GM20000 (cell line): Measurements from ENCODE around the gene RASGRP1.

ENCODE experiments used
- DNase-seq: peaks from one replicate; pipeline ENCODE4 v3.0.0; 2012; ENCODE audit warnings: low spot score
- TF ChIP-seq, protein P1 (sequence below): IDR thresholded peaks from 2 replicates; pipeline ENCODE4 v1.5.1; 2012; ENCODE audit warnings: mild to moderate bottlenecking, control low read depth; ENCODE audit errors: extremely low read depth, missing control alignments

Gene RASGRP1

DNA sequence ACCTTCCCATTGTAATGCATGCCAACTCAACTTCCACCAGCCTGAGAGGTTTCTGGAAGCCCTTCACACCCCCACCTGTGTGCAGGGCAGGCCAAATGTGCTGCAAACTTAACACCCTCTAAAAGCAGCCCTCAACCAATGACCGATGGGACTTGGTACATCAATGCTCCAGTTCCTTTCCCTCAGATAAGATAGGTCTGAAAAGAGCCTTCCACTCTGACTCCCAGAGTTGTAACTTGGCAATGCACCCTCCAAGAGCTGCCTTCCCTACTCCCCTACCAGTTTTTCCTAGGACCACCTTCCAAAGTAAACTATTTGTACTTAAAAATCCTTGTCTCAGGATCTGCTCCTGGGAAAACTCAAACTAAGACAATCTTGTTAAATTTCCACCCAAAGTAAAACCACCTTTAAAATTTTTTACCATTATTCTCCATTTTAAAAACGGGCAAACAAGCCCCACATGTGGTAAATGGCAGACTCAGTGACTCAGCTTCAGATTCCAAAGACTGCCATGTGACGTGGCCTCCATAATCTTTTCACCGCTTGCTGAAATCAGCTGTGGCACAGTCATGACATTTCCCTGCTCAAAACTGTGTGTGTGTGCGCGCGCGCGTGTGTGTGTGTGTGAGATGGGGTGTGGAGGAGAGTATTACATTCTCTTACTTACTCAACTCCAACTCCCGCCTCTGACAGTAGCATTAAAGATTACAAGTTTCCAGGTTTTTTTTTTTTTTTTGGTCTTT is 17.2 kb downstream of the RASGRP1 start:
- TF ChIP-seq, protein P1, sequence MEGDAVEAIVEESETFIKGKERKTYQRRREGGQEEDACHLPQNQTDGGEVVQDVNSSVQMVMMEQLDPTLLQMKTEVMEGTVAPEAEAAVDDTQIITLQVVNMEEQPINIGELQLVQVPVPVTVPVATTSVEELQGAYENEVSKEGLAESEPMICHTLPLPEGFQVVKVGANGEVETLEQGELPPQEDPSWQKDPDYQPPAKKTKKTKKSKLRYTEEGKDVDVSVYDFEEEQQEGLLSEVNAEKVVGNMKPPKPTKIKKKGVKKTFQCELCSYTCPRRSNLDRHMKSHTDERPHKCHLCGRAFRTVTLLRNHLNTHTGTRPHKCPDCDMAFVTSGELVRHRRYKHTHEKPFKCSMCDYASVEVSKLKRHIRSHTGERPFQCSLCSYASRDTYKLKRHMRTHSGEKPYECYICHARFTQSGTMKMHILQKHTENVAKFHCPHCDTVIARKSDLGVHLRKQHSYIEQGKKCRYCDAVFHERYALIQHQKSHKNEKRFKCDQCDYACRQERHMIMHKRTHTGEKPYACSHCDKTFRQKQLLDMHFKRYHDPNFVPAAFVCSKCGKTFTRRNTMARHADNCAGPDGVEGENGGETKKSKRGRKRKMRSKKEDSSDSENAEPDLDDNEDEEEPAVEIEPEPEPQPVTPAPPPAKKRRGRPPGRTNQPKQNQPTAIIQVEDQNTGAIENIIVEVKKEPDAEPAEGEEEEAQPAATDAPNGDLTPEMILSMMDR, result no peak
- DNase-seq, result no peak

DNA sequence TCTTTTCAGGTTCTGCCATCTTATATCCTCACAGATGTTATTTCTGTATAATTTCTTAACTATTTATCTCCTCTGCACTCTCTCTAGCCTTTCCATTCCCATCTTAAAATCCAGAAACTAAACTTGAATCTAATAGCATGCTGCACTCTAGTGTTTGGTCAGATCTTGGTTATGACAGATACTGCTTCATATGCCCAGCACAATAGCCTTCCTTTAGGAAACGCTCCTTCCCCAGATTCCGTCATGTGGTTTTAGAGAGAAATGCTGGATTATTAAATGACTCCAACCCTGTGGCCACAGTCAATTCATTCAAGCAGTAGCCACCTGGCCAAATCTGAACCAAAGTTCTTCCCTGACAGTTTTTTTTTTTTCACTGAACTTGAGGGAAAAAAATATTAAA is 19.4 kb downstream of the RASGRP1 start:
- TF ChIP-seq, protein P1, result no peak
- no peak for DNase-seq

DNA sequence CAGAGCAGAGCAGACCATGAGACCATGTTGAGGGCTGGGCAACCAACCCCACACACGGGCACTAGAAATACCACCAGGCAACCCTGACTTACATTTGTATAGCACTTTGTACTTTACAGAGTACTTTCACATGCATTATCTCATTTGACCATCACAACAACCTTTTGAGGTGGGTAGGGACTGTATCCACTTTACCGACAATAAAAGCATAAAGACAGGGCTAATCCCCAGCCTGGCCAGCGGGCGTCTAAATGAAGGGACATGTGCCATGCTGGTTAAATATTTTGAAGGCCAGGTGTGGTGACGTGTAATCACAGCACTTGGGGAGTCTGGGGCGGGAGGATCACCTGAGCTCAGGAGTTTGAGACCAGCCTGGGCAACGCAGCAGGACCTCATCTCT is 23.6 kb downstream of the RASGRP1 start:
- no peak for DNase-seq
- TF ChIP-seq, protein P1, result no peak

DNA sequence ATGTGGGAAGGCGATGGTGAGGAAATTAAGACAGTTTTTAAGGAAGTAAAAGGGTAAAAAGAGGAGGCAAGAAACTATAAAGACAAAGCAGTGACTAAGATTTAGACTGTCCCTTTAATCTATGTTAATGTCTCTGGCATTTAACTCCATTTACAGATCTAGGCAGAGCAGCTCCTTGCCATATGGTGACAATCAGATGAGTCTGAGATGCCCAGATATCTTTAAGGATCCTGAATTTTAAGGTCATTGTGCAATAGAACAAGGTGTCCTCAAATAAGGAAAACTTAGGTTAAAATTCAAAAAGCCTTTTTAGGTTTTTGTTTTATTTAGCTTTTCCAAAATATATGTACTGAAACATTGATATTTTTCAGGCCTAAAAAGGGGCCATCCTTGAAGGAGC is 24.1 kb downstream of the RASGRP1 start:
- TF ChIP-seq, protein P1, result no peak
- DNase-seq, result no peak

DNA sequence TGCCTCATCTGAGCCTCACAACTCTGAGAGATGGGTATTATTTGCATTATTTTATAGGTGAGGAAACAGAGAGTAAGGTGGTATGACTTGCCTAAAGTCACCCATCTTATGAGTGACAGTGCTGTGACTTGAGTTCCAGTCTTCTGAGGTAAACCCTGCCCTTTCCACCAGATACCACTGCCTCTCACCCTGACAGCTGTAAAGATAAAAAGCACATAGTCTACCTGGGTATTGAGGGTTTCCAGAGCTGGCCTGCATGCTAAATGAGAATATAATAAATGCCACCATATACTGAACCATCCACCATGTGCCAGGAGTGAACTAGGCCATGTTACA is 25.6 kb downstream of the RASGRP1 start:
- no peak for DNase-seq
- TF ChIP-seq, protein P1, result no peak

DNA sequence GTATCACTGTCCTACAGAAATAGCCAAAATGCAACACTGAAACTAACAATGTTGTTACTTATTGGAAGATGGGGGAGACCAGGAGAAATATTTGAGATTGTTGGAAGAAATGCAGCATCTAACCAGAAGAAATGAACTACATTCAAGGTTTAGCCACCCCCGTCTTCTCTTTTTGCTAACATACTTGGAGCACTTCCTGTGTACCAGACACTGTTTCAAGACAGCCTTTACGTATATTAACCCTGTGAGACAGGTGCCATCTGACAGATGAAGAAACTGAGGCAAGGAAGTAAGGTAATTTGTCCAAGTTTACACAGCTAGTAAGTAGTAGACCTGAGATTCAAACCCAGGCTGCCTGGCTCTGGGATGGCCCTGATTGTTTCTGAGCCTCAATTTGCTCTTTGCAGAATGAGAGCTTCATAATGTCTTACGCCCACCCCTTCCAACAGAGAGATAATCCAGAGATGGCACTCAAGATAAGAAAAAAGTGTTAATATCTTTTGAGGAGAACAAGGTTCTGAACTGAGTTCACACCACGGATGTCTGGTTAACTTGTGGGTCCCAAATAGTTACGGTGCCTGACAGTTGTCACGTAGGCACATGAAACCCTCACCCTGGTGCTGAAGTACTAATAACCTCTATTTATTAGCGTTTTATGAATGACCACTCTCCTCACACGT is 26.1 kb downstream of the RASGRP1 start:
- TF ChIP-seq, protein P1, result no peak
- no peak for DNase-seq

DNA sequence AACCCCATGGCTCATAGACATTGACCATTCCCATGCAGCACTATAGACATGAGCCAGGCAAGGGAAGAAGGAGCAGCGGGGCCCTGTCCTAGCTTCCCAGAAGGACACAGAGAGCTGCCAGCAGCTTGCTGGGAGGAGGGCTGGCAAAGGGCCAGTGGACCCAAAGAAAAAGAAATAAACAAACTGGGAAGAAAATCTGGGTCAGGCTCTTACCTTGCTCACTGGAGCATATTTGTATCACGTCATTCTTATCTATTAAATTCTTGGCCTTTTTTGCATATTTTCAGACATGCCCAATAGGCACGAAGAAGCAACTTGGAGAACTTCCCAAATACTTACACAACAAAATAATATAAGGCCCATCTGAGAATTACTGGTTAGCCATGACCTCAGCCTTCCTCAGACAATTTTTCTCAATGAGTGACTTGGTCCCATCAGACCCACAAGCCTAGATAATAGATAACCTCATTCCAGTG is 28.4 kb downstream of the RASGRP1 start:
- DNase-seq, result no peak
- TF ChIP-seq, protein P1, result no peak
